Smooth muscle cell (in vitro differentiated cells): ENCODE measurements around the gene MNT. TPM values are rescaled to one million over a fixed set of nuclear protein-coding genes. Genes with fewer than 3 reads are reported as not detected.

Experiments
- DNase-seq: peaks from one replicate; lab custom pipeline; 2025; ENCODE audit not compliant: unreplicated experiment; lab: John Stamatoyannopoulos, UW
- H2AFZ ChIP-seq: fragments of 200-600 bp; sonication (generic); 2 replicates; pipeline ENCODE4 v1.6.0; 2016; ENCODE audit warnings: antibody characterized with exemption, low read depth, mild to moderate bottlenecking
- H3F3A ChIP-seq: fragments of 200-600 bp; sonication (generic); 2 replicates; pipeline ENCODE4 v1.6.0; 2017; ENCODE audit warnings: antibody characterized with exemption, low read depth
- H3K27ac ChIP-seq: fragments of 200-600 bp; sonication (generic); 2 replicates; pipeline ENCODE4 v1.5.1; 2016; ENCODE audit warnings: low read depth, mild to moderate bottlenecking
- H3K27me3 ChIP-seq: fragments of 200-600 bp; sonication (generic); 2 replicates; pipeline ENCODE4 v1.6.1; 2016; ENCODE audit warnings: low read depth, mild to moderate bottlenecking
- H3K36me3 ChIP-seq: fragments of 200-600 bp; sonication (generic); 2 replicates; pipeline ENCODE4 v1.5.1; 2016; ENCODE audit warnings: low read depth
- H3K4me1 ChIP-seq: fragments of 200-600 bp; sonication (generic); 2 replicates; pipeline ENCODE4 v1.5.1; 2016; ENCODE audit warnings: low read depth
- H3K4me2 ChIP-seq: fragments of 200-600 bp; sonication (generic); 2 replicates; pipeline ENCODE4 v1.6.0; 2016; ENCODE audit warnings: mild to moderate bottlenecking
- H3K4me3 ChIP-seq: fragments of 200-600 bp; sonication (generic); 2 replicates; pipeline ENCODE4 v1.5.1; 2016; ENCODE audit warnings: mild to moderate bottlenecking
- H3K79me2 ChIP-seq: fragments of 200-600 bp; sonication (generic); 2 replicates; pipeline ENCODE4 v1.6.0; 2016; ENCODE audit warnings: low read depth, mild to moderate bottlenecking
- H3K9ac ChIP-seq: fragments of 200-600 bp; sonication (generic); 2 replicates; pipeline ENCODE4 v1.6.0; 2016; ENCODE audit warnings: low read depth
- H3K9me3 ChIP-seq: fragments of 200-600 bp; sonication (generic); replicated peaks from 2 replicates; pipeline ENCODE4 v1.5.1; 2016; ENCODE audit warnings: low read depth
- H4K20me1 ChIP-seq: fragments of 200-600 bp; sonication (generic); 2 replicates; pipeline ENCODE4 v1.6.0; 2016; ENCODE audit warnings: low read depth
- WGBS: methylation state at CpG from one replicate; pipeline ENCODE4 v1.1.7; 2016; ENCODE audit warnings: low lambda C conversion rate; 5-methylcytosine and 5-hydroxymethylcytosine counted together
- polyA plus RNA-seq: library from polyadenylated mRNA; unstranded; fragments of >200 nt; fragmentation: Nextera tagmentation; extraction: Ambion mirVana; gene quantifications from 2 replicates; pipeline ENCODE4 v1.2.1, GENCODE V29; 2016
- total RNA-seq: library from RNA; depleted of rRNA; stranded (reverse); fragments of >200 nt; gene quantifications from 2 replicates; pipeline ENCODE4 v1.2.3, GENCODE V29; 2014
- TF ChIP-seq, protein P1 (sequence below): fragments of 200-600 bp; sonication (generic); IDR thresholded peaks from 2 replicates; pipeline ENCODE4 v1.5.1; 2017; ENCODE audit warnings: borderline replicate concordance, mild to moderate bottlenecking, antibody characterized with exemption; ENCODE audit not compliant: insufficient read depth, poor library complexity, severe bottlenecking

MNT gene
- total and polyA plus RNA-seq, 2 experiments from 2014 or later = 5.7 to 12.8 TPM

DNA sequence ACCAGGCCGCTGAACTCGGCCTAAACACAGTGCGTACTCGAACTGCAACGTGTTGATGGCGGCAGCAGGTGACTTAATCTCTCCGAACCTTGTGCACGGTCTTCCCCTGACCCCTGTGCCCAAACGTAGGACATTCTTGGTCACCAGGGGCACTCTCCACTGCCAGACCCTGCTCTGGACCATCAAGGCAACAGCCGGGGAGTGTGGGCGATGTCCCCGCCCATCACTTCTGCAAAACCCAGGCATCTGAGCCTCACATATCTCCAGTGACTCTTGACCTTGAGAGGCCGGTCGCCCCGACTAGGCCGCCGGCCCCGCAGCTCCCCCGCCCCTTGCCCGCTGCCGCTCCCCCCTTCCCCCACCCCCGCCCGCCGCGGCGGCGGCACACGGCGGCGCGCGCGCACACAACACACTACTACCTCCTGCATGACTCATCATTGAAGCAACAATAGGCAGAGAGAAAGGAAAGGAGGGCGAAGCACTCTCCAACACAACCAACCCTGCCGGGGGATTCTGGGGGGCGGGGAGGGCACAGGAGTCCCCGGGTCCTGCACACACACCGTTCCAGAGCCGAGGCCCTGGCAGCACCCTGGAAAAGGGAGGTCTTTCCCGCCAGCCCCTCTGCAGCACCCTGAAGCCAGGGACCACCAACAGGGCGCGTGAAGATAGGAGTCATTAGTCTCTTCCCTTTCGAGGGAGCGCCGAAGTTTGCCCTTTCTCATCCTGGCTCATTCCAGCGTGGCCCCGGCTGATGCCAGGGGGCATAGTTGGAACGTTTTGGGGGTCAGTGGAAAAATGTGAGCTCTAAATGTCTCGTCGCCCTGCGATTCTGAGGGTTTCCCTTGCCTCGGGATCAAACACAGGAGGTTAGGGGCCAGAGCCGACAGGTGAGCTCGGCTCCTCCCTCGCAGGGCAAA lies 1.9 kb downstream of the MNT start:
- Histone ChIP-seq H3K4me1 (peaks cover 45% of the 10 kb centered on the region), H3K9me3 (no peaks in the 10 kb centered on the region), H3K27ac (peak overlapping the region; percentile 99), H3K4me3 (peak overlapping the region; percentile 94), H3K4me2 (peak overlapping the region; percentile 98), H3K36me3 (no peaks in the 10 kb centered on the region), H3K79me2 (peaks cover 42% of the 10 kb centered on the region), H4K20me1 (peaks cover 28% of the 10 kb centered on the region), H3K9ac (peak overlapping the region; percentile 98), H3F3A (peaks cover 33% of the 10 kb centered on the region), H3K27me3 (no peaks in the 10 kb centered on the region), H2AFZ (no peak overlapping the region)
- DNase-seq = peak; percentile 61
- 13% methylated on average over 33 of the region's 55 CpGs for WGBS
- TF ChIP-seq, protein P1, sequence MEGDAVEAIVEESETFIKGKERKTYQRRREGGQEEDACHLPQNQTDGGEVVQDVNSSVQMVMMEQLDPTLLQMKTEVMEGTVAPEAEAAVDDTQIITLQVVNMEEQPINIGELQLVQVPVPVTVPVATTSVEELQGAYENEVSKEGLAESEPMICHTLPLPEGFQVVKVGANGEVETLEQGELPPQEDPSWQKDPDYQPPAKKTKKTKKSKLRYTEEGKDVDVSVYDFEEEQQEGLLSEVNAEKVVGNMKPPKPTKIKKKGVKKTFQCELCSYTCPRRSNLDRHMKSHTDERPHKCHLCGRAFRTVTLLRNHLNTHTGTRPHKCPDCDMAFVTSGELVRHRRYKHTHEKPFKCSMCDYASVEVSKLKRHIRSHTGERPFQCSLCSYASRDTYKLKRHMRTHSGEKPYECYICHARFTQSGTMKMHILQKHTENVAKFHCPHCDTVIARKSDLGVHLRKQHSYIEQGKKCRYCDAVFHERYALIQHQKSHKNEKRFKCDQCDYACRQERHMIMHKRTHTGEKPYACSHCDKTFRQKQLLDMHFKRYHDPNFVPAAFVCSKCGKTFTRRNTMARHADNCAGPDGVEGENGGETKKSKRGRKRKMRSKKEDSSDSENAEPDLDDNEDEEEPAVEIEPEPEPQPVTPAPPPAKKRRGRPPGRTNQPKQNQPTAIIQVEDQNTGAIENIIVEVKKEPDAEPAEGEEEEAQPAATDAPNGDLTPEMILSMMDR = no peak

DNA sequence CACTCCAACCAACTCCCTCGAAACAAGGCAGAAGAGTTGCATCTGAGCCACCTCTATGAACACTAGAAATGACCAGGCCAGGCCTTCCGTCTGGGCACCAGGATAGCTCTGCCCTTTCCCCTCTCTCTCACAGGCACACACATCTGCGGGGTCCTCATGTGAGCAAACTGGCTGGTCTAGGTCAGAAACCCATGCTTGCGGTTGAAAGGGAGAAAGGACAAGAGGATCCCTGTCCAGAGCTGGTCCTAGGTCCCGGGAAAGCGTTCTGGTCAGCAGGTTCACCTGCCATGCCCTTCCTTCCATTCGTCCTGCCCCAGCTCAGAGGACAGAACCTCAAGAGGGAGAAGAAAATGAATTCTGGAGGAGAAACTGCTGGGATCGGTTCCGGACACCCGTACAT lies 2.7 kb downstream of the MNT start:
- Histone ChIP-seq H3K27me3 (no peaks in the 10 kb centered on the region), H3F3A (peaks cover 37% of the 10 kb centered on the region), H3K36me3 (no peaks in the 10 kb centered on the region), H4K20me1 (peaks cover 28% of the 10 kb centered on the region), H3K79me2 (peaks cover 43% of the 10 kb centered on the region), H3K4me2 (peak overlapping the region; percentile 98), H3K4me3 (peak overlapping the region; percentile 94), H3K4me1 (peaks cover 45% of the 10 kb centered on the region), H3K9ac (peak overlapping the region; percentile 98), H3K27ac (peak overlapping the region; percentile 99), H2AFZ (no peak overlapping the region), H3K9me3 (no peaks in the 10 kb centered on the region)
- no peak for DNase-seq
- TF ChIP-seq, protein P1 = no peak
- 79% methylated on average over 10 of the region's 10 CpGs for WGBS

DNA sequence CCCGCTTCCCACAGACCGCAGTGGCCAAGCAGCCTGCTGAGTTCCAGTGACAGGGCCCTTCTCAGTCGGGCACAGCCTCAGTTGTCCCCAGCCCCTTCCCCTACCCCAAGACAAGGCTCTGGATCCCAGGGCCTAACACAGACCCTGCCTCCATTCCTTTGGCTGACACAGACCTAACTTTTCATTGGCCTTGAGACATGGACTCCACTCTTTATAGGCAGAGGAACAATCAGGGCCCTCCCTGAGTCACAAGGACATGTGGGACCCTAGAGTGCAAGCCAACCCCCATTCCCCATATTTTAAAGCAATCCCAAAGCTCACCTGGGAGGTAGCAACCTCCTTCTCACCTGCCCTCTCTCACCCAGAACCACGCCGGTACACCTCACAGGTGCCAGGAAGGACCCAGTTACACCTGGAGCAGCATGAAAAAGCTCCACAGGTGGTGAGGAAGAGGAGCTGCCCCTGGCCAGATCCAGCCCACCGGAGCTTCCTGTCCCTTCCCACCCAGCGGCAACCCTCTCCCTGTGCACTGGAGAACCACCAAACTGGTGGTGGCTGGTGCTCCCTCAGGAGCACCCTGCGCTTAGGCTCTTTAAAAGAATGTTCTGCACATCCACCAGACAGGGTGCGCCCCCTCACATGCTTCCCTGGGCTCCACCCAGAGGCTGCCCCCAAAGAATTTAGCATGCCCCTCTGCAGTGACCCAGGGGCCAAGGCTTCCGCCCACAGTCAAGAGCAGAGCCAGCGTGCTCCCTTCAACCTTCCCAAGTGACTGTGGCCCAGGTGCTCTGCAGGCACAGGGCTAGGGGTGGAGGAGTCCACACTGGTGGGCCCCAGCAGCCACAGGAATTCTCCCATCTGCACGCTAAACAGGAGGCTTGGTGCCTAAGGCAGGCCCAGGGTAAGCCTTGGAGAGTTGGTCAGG lies 3.4 kb downstream of the MNT start:
- no peak for DNase-seq
- peaks cover 28% of the 10 kb centered on the region for H4K20me1 ChIP-seq
- no peaks in the 10 kb centered on the region for H3K27me3 ChIP-seq
- peak overlapping the region; percentile 99 for H3K27ac ChIP-seq
- peak overlapping the region; percentile 98 for H3K4me2 ChIP-seq
- 79% methylated on average over 12 of the region's 12 CpGs for WGBS
- TF ChIP-seq, protein P1 = no peak
- H2AFZ ChIP-seq = no peak overlapping the region
- peaks cover 43% of the 10 kb centered on the region for H3K79me2 ChIP-seq
- H3K4me1 ChIP-seq = peaks cover 42% of the 10 kb centered on the region
- peak overlapping the region; percentile 76 for H3K9ac ChIP-seq
- H3K9me3 ChIP-seq = no peaks in the 10 kb centered on the region
- peak overlapping the region; percentile 38 for H3K4me3 ChIP-seq
- H3F3A ChIP-seq = peaks cover 38% of the 10 kb centered on the region
- no peaks in the 10 kb centered on the region for H3K36me3 ChIP-seq
